ENCODE data around the gene MOGAT3. TPM values are rescaled to one million over a fixed set of nuclear protein-coding genes. Genes with fewer than 3 reads are reported as not detected.

The MOGAT3 gene
- total and polyA plus RNA-seq, 7 donors: not detected

- no peak for ATAC-seq
- peaks cover 0 to 21% of the 10 kb centered on the region in 2 donors for H3K36me3 ChIP-seq (ENCODE audit: insufficient read depth in 1 of 2, low read depth in 1 of 2)
- 65 to 80% (median 69%) methylated on average over 5 of the region's 5 CpGs for WGBS, 3 donors
- H3K4me1 ChIP-seq: peaks cover 6% of the 10 kb centered on the region
- TF ChIP-seq, protein P1, sequence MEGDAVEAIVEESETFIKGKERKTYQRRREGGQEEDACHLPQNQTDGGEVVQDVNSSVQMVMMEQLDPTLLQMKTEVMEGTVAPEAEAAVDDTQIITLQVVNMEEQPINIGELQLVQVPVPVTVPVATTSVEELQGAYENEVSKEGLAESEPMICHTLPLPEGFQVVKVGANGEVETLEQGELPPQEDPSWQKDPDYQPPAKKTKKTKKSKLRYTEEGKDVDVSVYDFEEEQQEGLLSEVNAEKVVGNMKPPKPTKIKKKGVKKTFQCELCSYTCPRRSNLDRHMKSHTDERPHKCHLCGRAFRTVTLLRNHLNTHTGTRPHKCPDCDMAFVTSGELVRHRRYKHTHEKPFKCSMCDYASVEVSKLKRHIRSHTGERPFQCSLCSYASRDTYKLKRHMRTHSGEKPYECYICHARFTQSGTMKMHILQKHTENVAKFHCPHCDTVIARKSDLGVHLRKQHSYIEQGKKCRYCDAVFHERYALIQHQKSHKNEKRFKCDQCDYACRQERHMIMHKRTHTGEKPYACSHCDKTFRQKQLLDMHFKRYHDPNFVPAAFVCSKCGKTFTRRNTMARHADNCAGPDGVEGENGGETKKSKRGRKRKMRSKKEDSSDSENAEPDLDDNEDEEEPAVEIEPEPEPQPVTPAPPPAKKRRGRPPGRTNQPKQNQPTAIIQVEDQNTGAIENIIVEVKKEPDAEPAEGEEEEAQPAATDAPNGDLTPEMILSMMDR (IDR thresholded peaks at IDR 0.05): no peak
- H3K9me3 ChIP-seq: no peaks in the 10 kb centered on the region
- H3K27me3 ChIP-seq (ENCODE audit: insufficient read depth in 3 of 3, low read length in 2 of 3): no peaks in the 10 kb centered on the region
- no peak overlapping the region for H3K4me3 ChIP-seq
- no peak for DNase-seq
- no peak overlapping the region for H3K27ac ChIP-seq
- intact Hi-C loops (cut with DNase I): no loop called here
Measured at GRCh38 chr7:101234636-101235035, 33.8 kb upstream of the MOGAT3 start.

DNA sequence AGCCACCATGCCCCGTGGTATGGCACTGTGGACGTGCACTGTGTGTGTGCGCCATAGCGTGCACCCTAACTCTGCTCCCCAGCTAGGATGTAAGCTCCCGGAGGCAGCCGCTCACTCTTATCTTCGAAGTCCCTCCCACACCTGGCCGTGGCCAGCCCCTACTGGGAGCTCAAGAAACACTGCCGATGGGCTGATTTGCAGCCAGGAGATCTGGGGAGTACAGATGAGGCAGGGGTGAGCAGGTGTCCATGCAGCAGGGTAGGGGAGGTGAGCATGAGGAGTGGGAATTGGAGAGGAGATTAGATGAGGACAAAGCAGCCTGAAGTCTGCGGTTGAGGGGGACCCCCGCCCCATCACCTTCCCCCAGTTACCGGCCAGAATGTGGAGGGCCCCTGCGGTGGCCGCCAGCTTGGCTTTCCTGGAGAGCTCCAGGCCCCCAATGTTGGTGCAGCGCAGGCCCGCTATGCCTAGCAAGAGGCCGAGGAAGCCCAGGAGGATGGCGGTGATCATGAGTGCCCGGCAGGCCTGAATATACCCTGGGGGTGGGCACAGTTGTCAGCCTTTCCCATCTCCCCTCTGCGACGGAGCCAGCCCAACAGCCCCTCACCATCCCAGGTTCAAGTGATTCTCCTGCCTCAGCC is 33.2 kb upstream of the MOGAT3 start:
- peaks cover 0 to 15% of the 10 kb centered on the region in 2 donors for H3K36me3 ChIP-seq (ENCODE audit: insufficient read depth in 1 of 2, low read depth in 1 of 2)
- no peak for DNase-seq

DNA sequence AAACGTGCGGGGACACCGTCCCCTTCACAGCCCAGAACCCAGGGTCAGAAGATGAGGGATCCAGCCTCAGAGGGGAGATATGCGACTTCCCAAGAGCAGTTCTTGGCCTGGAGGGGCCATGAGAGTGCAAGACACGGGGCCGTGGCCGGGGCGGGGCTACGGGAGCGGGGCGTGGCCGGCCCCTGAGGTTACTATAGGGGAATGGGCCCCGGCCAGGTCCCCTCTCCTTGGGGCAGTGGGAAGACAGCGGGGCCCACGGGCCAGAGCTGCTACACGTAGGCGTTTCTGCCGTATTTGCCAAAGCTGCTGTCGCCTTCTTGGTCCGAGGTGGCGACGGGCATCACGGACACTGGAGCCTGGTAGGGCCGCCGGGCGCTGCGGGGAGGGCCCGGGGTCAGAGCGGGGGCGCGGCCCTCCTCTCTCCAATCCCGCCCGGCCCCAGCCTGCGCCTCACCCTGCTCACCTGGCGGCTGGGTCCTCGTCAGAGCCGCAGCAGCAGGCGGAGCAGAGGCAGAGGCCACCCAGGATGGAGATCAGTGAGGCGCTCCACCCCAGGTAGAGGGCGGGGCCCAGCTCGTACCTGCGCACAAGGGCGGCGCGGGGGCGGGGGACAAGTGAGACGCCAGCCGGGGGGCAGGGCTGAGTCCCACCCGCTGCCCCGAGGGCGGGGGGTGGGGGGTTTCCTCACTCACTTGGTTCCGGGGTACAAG is 31.5 kb upstream of the MOGAT3 start:
- H3K9me3 ChIP-seq: no peaks in the 10 kb centered on the region
- intact Hi-C loops (cut with DNase I): no loop called here
- 25 to 29% (median 26%) methylated on average over 35 to 52 of the region's 52 CpGs for WGBS, 3 donors
- no peaks in the 10 kb centered on the region for H3K4me1 ChIP-seq
- peak in 3 of 4 donors; percentile 18 to 44 (median 34) for ATAC-seq
- no peak overlapping the region for H3K27ac ChIP-seq
- TF ChIP-seq, protein P1 (IDR thresholded peaks at IDR 0.05): no peak
- DNase-seq: no peak
- H3K36me3 ChIP-seq (ENCODE audit: insufficient read depth in 1 of 2, low read depth in 1 of 2): peaks cover 0 to 14% of the 10 kb centered on the region in 2 donors
- no peaks in the 10 kb centered on the region for H3K27me3 ChIP-seq (ENCODE audit: insufficient read depth in 3 of 3, low read length in 2 of 3)
- peak overlapping the region; percentile 45 for H3K4me3 ChIP-seq

More for the DNA sequence above, 33.2 kb upstream of the MOGAT3 start:
- TF ChIP-seq, protein P1 (IDR thresholded peaks at IDR 0.05): no peak
- Histone ChIP-seq H3K4me3 (no peak overlapping the region), H3K9me3 (no peaks in the 10 kb centered on the region), H3K27me3 (ENCODE audit: insufficient read depth in 3 of 3, low read length in 2 of 3) (no peaks in the 10 kb centered on the region), H3K4me1 (peaks cover 4% of the 10 kb centered on the region), H3K27ac (no peak overlapping the region)
- WGBS, 3 donors: 84 to 88% (median 86%) methylated on average over 18 to 21 of the region's 21 CpGs
- no peak for ATAC-seq
- intact Hi-C loops (cut with DNase I): no loop called here

GRCh38 chr7:101231644-101232043 is 30.8 kb upstream of the MOGAT3 start:
- TF ChIP-seq, protein P1 (IDR thresholded peaks at IDR 0.05): no peak
- H3K27me3 ChIP-seq (ENCODE audit: insufficient read depth in 3 of 3, low read length in 2 of 3): no peaks in the 10 kb centered on the region
- ATAC-seq (no peak), DNase-seq (no peak)
- H3K4me3 ChIP-seq: no peak overlapping the region
- 62 to 73% (median 72%) methylated on average over 7 of the region's 7 CpGs for WGBS, 3 donors
- H3K27ac ChIP-seq: no peak overlapping the region
- H3K4me1 ChIP-seq: no peaks in the 10 kb centered on the region
- peaks cover 0 to 17% of the 10 kb centered on the region in 2 donors for H3K36me3 ChIP-seq (ENCODE audit: insufficient read depth in 1 of 2, low read depth in 1 of 2)
- no peaks in the 10 kb centered on the region for H3K9me3 ChIP-seq
- intact Hi-C loops (cut with DNase I): no loop called here

Data from psoas muscle (tissue), 8 donors.